Ectodermal cell (in vitro differentiated cells): ENCODE data around the gene OR52A1.

Experiments
- H3K27ac ChIP-seq: 2 replicates; pipeline ENCODE4 v1.7.0; 2013; ENCODE audit warnings: mild to moderate bottlenecking, low read depth, low read length; ENCODE audit not compliant: insufficient read depth, poor library complexity, severe bottlenecking
- H3K27me3 ChIP-seq: 2 replicates; pipeline ENCODE4 v1.7.0; 2013; ENCODE audit warnings: mild to moderate bottlenecking, low read length; ENCODE audit not compliant: insufficient read depth, control insufficient read depth, poor library complexity, severe bottlenecking
- H3K36me3 ChIP-seq: one replicate; pipeline ENCODE4 v1.7.0; 2013; ENCODE audit warnings: low read length; ENCODE audit not compliant: control insufficient read depth, insufficient read depth
- H3K4me1 ChIP-seq: one replicate; pipeline ENCODE4 v1.7.0; 2013; ENCODE audit warnings: low read length; ENCODE audit not compliant: control insufficient read depth, insufficient read depth
- H3K4me3 ChIP-seq: 2 replicates; pipeline ENCODE4 v1.7.0; 2013; ENCODE audit warnings: low read depth, low read length, control low read depth; ENCODE audit not compliant: insufficient read depth
- H3K9me3 ChIP-seq: 2 replicates; pipeline ENCODE4 v1.7.0; 2013; ENCODE audit warnings: mild to moderate bottlenecking, low read length, moderate library complexity; ENCODE audit not compliant: control insufficient read depth
- WGBS, 2 experiments: methylation state at CpG; one replicate each; pipeline ENCODE4 v1.1.7; 2013; ENCODE audit warnings: missing lambda C conversion rate in 2 of 2; 5-methylcytosine and 5-hydroxymethylcytosine counted together

The OR52A1 gene

GRCh38 chr11:5137014-5137413 is 17.5 kb downstream of the OR52A1 start:
- H3K4me3 ChIP-seq = no peak overlapping the region
- H3K27ac ChIP-seq = no peak overlapping the region
- 50 to 75% methylated on average over 1 of the region's 1 CpG for WGBS, 2 experiments
- no peaks in the 10 kb centered on the region for H3K36me3 ChIP-seq
- H3K4me1 ChIP-seq = no peaks in the 10 kb centered on the region
- H3K27me3 ChIP-seq = no peaks in the 10 kb centered on the region
- no peaks in the 10 kb centered on the region for H3K9me3 ChIP-seq

GRCh38 chr11:5136261-5136660 is 18.3 kb downstream of the OR52A1 start:
- no peaks in the 10 kb centered on the region for H3K27me3 ChIP-seq
- no peak overlapping the region for H3K4me3 ChIP-seq
- no peaks in the 10 kb centered on the region for H3K4me1 ChIP-seq
- H3K9me3 ChIP-seq = no peaks in the 10 kb centered on the region
- no peaks in the 10 kb centered on the region for H3K36me3 ChIP-seq
- no peak overlapping the region for H3K27ac ChIP-seq

- no peaks in the 10 kb centered on the region for H3K4me1 ChIP-seq
- no peak overlapping the region for H3K4me3 ChIP-seq
- no peaks in the 10 kb centered on the region for H3K9me3 ChIP-seq
- 94 to 97% methylated on average over 7 to 8 of the region's 8 CpGs for WGBS, 2 experiments
- no peaks in the 10 kb centered on the region for H3K36me3 ChIP-seq
- no peak overlapping the region for H3K27ac ChIP-seq
- no peaks in the 10 kb centered on the region for H3K27me3 ChIP-seq
Measured at GRCh38 chr11:5131584-5132335, 22.8 kb downstream of the OR52A1 start.

- Histone ChIP-seq H3K27me3 (no peaks in the 10 kb centered on the region), H3K36me3 (no peaks in the 10 kb centered on the region), H3K4me3 (no peak overlapping the region), H3K27ac (no peak overlapping the region), H3K9me3 (no peaks in the 10 kb centered on the region), H3K4me1 (no peaks in the 10 kb centered on the region)
- WGBS, 2 experiments = 90 to 92% methylated on average over 2 of the region's 2 CpGs
Measured at GRCh38 chr11:5129457-5129877, 25.1 kb downstream of the OR52A1 start.

- Histone ChIP-seq H3K9me3 (no peaks in the 10 kb centered on the region), H3K4me3 (no peak overlapping the region), H3K27me3 (no peaks in the 10 kb centered on the region), H3K36me3 (no peaks in the 10 kb centered on the region), H3K27ac (no peak overlapping the region), H3K4me1 (no peaks in the 10 kb centered on the region)
- WGBS, 2 experiments = 78 to 91% methylated on average over 4 of the region's 4 CpGs
Measured at GRCh38 chr11:5124891-5125620, 29.5 kb downstream of the OR52A1 start.

- no peaks in the 10 kb centered on the region for H3K27me3 ChIP-seq
- no peaks in the 10 kb centered on the region for H3K9me3 ChIP-seq
- 11 to 21% methylated on average over 4 of the region's 4 CpGs for WGBS, 2 experiments
- H3K36me3 ChIP-seq = no peaks in the 10 kb centered on the region
- H3K4me1 ChIP-seq = no peaks in the 10 kb centered on the region
- no peak overlapping the region for H3K4me3 ChIP-seq
- no peak overlapping the region for H3K27ac ChIP-seq
Measured at GRCh38 chr11:5123802-5124521, 30.6 kb downstream of the OR52A1 start.

- no peaks in the 10 kb centered on the region for H3K4me1 ChIP-seq
- no peak overlapping the region for H3K4me3 ChIP-seq
- H3K27ac ChIP-seq = no peak overlapping the region
- H3K27me3 ChIP-seq = no peaks in the 10 kb centered on the region
- no peaks in the 10 kb centered on the region for H3K36me3 ChIP-seq
- H3K9me3 ChIP-seq = no peaks in the 10 kb centered on the region
- WGBS, 2 experiments = no CpG with 5 or more reads among the region's 1 CpG
Measured at GRCh38 chr11:5118893-5119292, 35.7 kb downstream of the OR52A1 start.

GRCh38 chr11:5117588-5117987 is 37.0 kb downstream of the OR52A1 start:
- no peaks in the 10 kb centered on the region for H3K36me3 ChIP-seq
- no peak overlapping the region for H3K4me3 ChIP-seq
- H3K4me1 ChIP-seq = no peaks in the 10 kb centered on the region
- no peaks in the 10 kb centered on the region for H3K9me3 ChIP-seq
- no peaks in the 10 kb centered on the region for H3K27me3 ChIP-seq
- H3K27ac ChIP-seq = no peak overlapping the region

GRCh38 chr11:5115339-5115738 is 39.2 kb downstream of the OR52A1 start:
- Histone ChIP-seq H3K36me3 (no peaks in the 10 kb centered on the region), H3K4me1 (no peaks in the 10 kb centered on the region), H3K27ac (no peak overlapping the region), H3K9me3 (no peaks in the 10 kb centered on the region), H3K27me3 (no peaks in the 10 kb centered on the region), H3K4me3 (no peak overlapping the region)
- 87 to 93% methylated on average over 3 of the region's 3 CpGs for WGBS, 2 experiments

GRCh38 chr11:5107285-5107684 is 47.3 kb downstream of the OR52A1 start:
- H3K4me1 ChIP-seq = no peaks in the 10 kb centered on the region
- H3K36me3 ChIP-seq = no peaks in the 10 kb centered on the region
- H3K27ac ChIP-seq = no peak overlapping the region
- WGBS, 2 experiments = 85 to 90% methylated on average over 3 of the region's 3 CpGs
- H3K9me3 ChIP-seq = no peaks in the 10 kb centered on the region
- no peaks in the 10 kb centered on the region for H3K27me3 ChIP-seq
- no peak overlapping the region for H3K4me3 ChIP-seq
